ENCODE data around the gene INSM2.

Gene INSM2

GRCh38 chr14:35549551-35549950 lies 15.6 kb downstream of the INSM2 start:
- no peak for DNase-seq

GRCh38 chr14:35551081-35551480 lies 17.1 kb downstream of the INSM2 start:
- DNase-seq, result no peak

- no peak for DNase-seq
Observed at GRCh38 chr14:35553808-35554207, 19.8 kb downstream of the INSM2 start.

- DNase-seq, result no peak
Observed at GRCh38 chr14:35556548-35556947, 22.6 kb downstream of the INSM2 start.

- DNase-seq, result no peak
Observed at GRCh38 chr14:35557221-35557747, 23.3 kb downstream of the INSM2 start.

- DNase-seq, result no peak
Observed at GRCh38 chr14:35558680-35559079, 24.7 kb downstream of the INSM2 start.

GRCh38 chr14:35565871-35566464 lies 32.0 kb downstream of the INSM2 start:
- no peak for DNase-seq

DNA sequence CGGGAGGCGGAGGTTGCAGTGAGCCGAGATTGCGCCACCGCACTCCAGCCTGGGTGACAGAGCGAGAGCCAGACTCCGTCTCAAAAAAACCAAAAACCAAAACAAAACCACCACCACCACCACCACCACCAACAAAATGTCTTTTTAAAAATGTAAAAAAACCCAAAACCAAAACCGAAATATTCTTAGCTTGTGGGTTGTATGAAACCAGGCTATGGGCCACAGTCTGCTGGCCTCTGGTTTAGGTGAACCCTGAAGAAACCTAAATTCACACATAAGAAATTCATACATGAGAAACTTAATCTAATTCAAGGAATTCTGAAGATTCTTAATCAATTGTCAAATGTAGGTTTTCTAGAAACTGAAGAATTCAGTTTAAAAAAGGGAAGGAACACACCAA lies 37.6 kb downstream of the INSM2 start:
- DNase-seq, result no peak

GRCh38 chr14:35573911-35574310 lies 39.9 kb downstream of the INSM2 start:
- DNase-seq, result no peak

GRCh38 chr14:35576260-35576659 lies 42.3 kb downstream of the INSM2 start:
- DNase-seq, result no peak

- no peak for DNase-seq
Observed at GRCh38 chr14:35576856-35577255, 42.9 kb downstream of the INSM2 start.

- no peak for DNase-seq
Observed at GRCh38 chr14:35578135-35578534, 44.2 kb downstream of the INSM2 start.

GRCh38 chr14:35578639-35579038 lies 44.7 kb downstream of the INSM2 start:
- DNase-seq, result no peak
